Activated T-helper 9 cell treated with anti-CD3 and anti-CD28 coated beads, Interleukin-2, amount 50 U/mL, for 16 hours (primary cell): ENCODE measurements around the gene PDE11A.

Source experiments
- DNase-seq: peaks from one replicate; pipeline ENCODE4 v3.0.0-alpha.2; 2020; ENCODE audit warnings: low read depth

The PDE11A gene

DNA sequence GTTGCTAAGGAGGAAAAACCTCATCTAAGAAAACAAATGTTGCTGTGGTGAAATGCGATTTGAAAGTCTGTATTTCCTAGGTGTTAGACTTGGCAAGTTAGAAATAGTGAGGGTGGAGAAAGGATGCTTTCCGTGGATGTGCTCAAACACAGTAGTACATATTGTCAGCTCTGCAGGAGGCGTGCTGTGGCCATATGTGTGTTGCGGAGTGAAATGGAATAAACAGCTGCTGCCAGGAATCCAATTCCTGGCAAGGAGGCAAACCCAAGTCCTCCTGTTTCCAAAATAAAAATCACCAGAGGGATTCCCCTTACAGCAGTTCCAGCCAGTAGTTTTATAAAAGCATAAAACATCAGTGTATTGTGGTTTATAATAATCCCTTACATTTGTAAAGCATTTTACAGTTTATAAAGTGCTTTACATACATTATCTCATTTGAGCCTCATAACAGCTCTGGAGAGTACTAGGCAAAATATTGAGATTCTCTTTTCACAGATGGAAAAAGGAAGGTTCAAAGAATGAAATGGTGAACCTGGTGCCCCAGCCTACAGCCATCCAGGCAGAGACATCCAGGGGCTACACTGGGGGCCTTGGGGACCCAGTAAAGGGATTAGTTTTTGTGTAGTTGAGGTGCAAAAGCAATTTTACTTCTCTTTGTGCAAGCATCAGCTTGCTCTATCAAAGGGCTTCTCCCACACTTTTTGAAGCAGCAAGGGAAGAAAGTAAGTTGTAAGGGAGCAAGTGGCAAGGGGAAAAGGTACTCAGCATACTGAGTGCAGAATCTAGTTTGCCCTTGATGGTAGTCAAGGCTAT lies 474.0 kb downstream of the PDE11A start:
- no peak for DNase-seq

DNA sequence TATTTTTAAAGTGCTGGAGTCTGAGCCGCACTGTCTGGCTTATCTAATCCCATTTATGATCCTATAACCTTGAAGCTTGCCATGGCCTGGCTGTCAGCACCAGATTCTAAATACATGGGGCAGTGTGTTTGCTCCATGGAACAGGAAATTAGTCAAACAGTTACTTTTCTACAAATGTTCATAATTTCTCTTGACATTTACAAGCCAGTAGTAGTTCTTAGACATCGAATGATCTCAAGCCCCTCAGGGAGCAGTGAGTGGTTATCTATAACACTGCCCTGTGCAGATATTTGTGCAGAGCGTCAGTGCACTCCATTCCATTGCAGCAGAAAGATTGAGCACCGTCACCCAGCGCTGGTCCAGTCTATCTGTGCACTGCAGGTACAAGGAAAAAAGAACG lies 474.8 kb downstream of the PDE11A start:
- DNase-seq: no peak

DNA sequence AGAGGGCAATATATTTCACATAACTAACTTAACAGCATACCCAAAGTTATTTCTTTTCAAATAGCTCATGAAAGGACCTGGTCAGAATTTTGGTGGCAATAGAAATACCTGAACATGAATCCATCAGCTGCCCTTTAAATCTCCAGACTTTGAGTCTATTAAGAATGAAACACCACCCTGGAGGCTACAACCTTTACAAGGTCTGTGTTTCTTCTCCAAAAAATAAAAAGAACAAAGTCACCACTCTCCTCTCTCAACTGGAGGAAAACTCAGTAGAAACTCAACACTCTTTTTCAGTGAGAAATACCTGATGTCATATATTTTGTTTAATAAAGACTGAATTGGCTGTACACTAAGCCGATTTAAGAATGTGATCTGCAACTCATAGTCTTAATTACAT lies 475.7 kb downstream of the PDE11A start:
- DNase-seq: no peak

DNA sequence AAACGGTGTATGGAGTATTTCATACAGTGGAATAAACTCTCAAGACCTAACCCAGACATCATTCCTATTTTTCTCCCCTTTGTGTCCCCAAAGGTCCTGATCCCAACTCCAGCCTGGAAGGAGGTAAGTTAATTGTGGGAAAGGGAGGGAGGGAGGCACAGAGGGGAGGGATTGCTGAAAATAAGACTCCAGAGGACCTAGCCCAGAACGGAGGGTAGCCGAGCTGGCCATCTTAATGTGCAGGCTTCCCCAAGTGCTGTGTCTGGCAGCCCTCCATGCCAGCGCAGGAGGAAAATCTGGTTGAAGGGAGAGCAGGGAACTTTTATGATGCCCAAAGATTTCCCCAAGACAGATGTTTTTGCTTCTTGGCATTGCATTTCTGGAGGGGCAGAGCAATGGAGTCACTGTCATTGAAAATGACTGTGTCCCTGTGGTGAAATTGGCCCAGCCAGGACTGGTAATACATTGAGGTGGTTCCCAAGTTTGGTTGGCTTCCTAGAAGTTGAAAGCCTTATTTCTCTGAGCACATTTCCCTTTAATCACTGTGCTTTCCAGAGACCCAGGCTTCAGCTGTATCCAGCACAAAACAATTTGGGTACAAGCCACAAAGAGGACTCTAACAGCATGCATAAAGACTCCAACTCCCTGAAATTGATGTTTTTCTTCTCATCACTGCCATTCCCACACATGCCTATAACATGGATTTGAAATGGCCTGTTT lies 477.3 kb downstream of the PDE11A start:
- no peak for DNase-seq

DNA sequence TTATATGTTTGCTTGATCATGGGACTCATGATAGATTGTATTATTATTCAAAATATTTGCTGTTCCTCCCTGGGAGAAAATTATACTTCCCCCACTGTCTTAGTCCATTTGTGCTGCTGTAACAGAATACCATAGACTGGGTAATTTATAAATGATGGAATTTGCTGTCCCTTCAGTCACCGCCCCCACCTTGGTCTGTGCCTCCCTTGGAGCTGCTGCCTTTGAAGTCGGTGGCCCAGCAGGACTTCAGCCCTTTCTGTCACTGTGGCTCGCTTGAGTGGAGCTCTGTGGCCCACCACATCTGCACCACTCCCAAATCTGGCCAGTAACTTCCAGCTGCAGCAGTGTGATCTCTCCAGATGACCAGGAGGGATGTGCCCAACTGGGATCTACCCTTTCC lies 479.2 kb downstream of the PDE11A start:
- DNase-seq: no peak

DNA sequence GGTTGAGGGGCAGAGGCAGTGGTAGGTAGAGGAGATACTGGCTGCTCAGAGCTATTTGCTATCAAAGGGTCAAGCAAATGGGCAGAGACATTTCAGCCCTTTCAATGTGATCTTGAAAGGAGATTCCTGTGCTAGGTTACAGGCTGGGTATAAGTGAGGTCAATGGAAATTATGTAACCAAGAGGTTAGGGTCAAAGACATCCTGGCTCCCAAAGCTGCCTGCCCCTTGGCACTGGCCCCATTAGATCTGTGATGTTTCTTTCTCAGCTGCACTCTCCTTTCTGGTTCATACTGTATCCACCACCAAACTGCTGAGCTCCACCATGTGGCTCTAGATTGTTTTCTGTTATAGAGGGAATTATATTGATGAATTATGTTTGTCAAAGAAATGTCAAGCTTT lies 479.6 kb downstream of the PDE11A start:
- DNase-seq: no peak

DNA sequence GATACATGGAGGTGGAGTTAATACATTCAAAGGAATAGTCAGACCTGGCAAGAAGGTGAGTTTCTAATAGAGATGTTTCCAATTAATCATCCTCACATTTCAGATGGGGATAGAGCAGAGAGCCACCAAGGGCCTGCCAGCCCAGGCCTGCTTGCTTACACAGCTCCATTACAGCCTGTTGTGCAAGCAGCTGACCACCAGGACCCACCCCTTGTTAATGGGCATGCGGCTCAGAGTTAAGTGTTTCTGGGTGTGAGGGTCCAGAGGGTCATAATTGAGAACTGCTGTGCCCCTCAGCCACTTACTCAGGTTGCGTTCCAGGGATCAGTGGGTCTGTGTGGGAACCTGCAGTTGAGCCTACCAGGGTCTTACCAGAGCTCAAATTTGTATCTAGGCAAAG lies 480.2 kb downstream of the PDE11A start:
- DNase-seq: no peak

DNA sequence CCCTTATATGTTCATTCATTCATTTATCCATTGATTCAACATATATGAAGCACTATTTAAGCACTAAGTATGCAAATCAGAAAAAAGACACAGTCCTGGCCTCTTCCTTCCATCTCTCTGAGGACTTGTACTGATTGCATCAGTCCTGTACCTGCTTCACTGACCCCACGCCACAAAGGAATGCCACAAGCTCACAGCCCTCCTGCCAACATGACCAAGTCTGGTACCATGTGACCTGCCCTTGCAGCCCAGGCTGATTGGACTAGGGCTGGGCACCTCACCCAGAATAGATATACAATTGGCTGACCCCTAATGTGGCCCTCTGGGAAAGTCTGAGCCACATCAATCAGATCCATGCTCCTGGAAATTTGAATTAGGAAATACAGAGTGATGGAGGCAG lies 483.4 kb downstream of the PDE11A start:
- DNase-seq: no peak

DNA sequence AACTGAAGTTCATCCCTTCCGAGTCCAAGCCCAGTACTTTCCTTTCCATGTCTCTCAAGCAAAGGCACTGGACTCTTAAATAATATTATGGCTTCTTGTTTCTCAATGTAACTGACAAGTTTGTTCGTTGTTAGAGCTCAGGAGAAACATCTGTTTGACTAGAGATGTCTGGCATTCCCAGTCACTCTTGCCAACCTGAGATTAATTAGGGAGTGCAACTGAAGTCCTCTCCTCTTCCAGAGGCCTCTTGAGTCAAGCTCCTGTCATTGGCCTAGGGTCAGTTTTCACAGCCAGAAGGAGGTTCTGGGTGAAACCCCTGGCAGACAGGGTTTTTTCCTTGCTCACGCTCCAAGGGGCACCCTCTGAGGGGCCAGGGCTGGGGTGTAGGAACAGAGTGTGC lies 483.9 kb downstream of the PDE11A start:
- DNase-seq: no peak

DNA sequence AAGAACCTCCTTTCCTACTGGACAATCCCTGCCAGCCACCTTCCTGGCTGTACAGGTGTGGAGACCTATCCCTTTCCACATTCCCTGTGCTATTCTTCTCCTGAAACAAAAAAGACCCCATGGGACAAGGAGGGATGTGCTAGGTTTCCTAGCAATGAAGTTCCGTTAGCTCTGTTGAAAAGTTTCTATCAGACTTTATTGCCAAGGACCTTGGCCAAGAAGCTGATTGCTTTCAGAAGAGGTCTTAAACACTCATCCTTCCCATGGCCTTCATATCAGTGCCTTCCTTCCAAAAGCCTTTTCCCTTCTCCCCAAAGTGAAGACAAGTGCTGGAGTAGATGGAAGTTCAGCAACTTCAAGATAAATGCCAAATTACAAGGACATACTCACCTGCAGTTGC lies 485.2 kb downstream of the PDE11A start:
- no peak for DNase-seq

DNA sequence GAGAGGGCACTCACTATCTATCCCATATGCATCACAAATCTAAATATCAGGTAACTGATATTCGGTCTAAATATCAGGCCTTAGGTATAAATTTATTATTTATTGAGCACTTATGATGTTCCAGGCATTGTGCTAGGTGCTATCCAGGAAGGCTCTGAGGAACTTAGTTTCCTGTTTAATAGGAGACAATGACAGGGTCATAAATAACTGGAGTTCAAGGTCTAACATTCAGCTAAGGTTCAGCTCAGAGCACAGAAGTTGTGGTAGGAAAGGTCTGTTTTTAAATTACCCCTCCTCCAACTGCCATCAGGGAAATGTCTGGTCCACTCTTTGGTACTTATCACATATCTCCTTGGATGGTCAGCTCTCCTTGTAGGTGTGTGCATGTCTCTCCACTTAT lies 486.4 kb downstream of the PDE11A start:
- DNase-seq: no peak

DNA sequence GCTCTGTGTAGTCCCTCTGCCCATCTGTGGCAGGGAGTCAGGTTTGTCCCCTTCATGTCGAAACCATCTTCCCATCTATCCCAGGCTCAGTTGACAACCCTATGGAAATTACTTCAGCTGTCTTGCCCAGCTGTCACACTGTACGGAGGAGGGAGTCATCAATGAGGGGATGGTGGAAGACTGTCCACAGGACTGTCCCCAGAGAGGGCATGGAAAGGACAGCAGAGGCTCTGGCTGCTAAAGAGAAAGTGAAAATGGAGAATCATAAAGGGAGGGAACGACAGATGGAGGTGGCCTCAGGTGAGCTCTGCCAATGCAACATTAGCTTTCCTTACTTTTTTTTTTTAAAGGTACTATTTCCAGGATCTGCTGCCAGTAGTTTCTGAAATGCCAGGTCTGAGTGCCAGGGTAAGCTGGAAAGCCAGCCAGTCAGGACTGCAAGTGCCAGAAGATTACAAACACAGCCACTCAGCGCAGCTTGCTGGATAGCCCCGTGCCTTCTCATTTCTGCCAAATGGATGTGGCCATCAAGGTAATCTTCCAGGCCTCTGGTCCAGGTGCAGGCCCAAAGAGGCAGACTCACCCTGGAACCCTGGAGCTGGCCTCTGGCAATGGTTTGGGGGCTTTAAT lies 487.2 kb downstream of the PDE11A start:
- no peak for DNase-seq

DNA sequence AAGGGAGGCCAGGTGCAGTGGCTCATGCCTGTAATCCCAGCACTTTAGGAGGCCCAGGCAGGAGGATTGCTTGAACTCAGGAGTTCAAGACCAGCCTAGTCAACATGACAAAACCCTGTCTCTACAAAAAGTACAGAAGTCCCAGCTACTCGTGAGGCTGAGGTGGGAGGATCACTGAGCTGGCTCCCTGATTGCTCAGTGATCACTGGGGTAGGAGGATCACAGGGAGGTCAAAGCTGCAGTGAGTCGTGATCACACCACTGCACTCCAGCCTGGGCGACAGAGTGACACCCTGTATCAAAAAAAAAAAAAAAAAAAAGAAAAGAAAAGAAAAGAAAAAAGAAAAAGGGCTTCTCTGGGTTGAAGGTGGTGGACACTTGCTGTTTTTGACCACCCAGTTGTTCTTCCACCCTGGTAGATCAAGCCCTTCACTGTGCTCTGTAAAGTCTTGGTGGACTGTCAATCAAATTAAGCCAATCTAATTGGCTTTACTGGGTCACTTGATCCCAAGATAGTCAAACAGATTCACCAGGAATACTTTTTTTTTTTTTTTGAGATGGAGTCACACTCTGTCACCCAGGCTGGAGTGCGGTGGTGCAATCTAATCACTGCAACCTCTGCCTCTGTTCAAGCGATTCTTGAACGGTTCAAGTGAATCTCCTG lies 488.4 kb downstream of the PDE11A start:
- DNase-seq: no peak

DNA sequence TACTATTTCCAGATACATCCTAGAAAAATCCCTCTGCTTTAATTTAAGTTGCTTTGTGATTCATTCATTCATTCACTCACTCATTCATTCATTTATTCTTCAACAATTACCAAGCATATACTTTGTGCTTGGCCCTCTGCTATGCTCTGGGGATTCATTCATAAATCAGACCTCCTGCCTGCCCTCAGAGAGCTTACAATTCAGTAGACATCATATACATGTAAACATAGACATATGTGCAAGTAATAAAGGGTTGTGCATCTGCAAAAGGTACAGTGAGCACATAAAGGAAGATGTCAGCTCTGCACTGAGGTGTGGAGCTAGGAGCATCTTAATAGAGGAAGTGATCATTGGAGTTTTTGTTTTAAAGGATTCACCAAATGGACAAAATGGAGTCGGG lies 490.6 kb downstream of the PDE11A start:
- no peak for DNase-seq

DNA sequence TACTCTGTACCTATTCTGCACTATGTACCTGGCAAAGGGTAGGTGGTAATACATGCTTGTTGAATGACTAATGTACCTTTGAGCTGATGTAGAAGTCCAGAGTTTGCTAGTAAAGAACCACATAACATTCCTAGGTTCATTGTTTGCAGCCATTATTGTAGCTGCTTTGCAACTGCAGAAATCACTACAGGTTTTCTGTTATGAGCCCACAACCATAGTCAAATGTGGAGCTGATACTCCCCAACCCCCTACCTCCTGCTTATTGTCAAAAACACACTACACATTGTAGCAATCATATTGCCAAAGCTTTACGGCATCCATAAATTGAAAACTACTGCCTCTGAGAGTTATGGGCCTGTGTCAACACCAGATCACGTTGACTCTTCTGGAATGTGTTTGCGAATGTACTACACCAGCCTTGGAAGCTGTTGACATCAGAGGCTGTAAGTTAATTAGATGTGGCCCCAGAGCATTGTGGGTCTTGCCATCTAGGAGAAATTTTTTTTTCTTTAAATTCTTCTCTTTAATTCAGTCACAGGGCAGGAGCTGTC lies 493.0 kb downstream of the PDE11A start:
- no peak for DNase-seq

DNA sequence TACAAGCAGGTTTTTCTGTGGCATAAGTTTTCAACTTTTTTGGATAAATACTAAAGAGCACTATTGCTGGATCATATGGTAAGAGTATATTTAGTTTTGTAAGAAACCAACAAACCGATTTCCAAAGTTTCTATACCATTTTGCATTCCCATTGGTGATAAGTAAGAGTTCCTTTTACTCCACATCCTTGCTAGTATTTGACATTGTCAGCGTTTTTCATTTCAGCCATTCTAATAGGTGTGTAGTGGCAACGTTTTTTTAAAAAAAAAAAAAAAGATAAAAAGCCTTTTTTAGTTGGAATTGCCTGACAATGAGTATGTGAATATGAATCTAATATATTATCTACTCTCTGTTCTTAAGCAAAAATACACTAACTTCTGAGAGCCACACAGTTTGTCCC lies 494.1 kb downstream of the PDE11A start:
- DNase-seq: no peak

DNA sequence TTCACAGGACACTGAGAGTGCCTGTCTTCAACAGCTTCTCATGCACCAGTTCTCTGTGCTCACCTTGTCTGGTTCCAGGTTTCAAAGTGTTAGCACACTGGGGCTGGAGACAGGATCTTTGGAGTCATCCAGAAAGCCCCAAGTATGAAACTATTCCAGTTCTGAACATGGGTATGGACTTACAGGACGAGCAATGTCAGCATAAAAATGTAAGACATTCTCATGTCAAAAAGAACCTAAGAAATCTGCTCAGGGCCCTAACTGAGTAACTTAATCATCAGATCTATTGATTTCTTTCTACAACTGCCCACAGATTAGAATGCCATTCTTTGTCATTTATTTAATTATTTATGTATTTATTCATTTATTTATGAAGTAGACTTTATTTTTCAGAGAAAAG lies 495.5 kb downstream of the PDE11A start:
- DNase-seq: no peak

DNA sequence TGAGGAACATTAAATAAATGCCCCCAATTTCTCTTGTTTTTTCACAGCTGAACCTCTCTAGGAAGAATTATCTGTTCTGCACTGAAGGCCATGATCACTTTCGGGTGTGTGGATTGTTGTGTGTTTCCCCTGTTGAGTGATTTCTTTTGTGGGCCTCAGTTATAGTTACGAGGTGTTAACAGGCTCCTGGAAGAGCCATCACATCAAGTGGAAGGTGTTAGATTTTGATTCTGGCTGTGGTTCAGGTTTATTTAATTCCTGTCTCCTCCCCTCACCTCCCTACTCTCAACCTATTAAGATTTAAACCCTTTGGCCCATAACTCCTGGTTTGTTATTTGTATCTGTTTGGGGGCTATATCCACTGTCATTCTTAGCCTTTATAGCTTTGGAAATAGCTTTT lies 497.2 kb downstream of the PDE11A start:
- DNase-seq: no peak

DNA sequence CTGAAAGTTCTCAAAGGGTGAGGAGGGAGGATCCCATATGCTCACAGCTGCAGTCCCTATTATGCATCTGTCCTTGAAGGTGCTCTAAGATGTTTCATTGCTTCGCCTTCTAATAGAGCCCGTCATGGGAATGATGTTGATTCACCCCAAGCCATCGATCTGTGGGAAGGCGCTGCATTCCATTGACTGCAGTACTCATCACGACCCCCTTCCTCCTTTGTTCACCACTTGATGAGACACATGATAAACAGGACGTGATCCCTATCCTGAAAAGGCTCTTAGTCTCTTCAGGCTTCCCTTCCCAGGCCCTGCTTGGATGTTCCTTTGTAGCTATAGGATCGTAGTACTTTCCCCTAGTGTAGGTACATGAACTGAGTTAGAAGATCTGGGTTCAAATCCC lies 498.2 kb downstream of the PDE11A start:
- DNase-seq: no peak
